ENCODE data around the gene LARGE1.

LARGE1 gene

DNA sequence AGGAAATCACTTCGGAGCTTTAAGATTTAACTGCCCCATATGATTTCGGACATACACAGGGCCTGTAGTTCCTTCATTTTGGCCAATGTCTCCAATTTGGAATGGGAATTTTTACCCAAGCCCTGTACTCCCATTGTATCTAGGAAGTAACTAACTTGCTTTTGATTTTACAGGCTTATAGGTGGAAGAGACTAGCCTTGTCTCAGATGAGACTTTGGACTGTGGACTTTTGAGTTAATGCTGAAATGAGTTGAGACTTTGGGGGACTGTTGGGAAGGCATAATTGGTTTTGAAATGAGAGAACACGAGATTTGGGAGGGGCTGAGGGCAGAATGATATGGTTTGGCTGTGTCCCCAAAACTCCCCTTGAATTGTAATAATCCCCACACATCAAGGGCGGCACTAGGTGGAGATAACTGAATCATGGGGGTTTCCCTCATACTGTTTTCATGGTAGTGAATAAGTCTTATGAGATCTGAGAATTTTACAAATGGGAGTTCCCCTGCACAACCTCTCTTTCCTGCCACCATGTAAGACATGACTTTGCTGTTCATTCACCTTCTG, 130.5 kb downstream of the LARGE1 start:
- TF ChIP-seq, protein P1, sequence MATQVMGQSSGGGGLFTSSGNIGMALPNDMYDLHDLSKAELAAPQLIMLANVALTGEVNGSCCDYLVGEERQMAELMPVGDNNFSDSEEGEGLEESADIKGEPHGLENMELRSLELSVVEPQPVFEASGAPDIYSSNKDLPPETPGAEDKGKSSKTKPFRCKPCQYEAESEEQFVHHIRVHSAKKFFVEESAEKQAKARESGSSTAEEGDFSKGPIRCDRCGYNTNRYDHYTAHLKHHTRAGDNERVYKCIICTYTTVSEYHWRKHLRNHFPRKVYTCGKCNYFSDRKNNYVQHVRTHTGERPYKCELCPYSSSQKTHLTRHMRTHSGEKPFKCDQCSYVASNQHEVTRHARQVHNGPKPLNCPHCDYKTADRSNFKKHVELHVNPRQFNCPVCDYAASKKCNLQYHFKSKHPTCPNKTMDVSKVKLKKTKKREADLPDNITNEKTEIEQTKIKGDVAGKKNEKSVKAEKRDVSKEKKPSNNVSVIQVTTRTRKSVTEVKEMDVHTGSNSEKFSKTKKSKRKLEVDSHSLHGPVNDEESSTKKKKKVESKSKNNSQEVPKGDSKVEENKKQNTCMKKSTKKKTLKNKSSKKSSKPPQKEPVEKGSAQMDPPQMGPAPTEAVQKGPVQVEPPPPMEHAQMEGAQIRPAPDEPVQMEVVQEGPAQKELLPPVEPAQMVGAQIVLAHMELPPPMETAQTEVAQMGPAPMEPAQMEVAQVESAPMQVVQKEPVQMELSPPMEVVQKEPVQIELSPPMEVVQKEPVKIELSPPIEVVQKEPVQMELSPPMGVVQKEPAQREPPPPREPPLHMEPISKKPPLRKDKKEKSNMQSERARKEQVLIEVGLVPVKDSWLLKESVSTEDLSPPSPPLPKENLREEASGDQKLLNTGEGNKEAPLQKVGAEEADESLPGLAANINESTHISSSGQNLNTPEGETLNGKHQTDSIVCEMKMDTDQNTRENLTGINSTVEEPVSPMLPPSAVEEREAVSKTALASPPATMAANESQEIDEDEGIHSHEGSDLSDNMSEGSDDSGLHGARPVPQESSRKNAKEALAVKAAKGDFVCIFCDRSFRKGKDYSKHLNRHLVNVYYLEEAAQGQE (IDR thresholded peaks at IDR 0.05; ENCODE audit: low read depth) = no peak
- TF ChIP-seq TEAD4 (IDR thresholded peaks at IDR 0.05) = no peak
- TF ChIP-seq EP300 (IDR thresholded peaks at IDR 0.05; ENCODE audit: borderline replicate concordance) = no peak
- TF ChIP-seq, protein P2, sequence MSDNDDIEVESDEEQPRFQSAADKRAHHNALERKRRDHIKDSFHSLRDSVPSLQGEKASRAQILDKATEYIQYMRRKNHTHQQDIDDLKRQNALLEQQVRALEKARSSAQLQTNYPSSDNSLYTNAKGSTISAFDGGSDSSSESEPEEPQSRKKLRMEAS (IDR thresholded peaks at IDR 0.05) = no peak
- TF ChIP-seq ZBTB7A (IDR thresholded peaks at IDR 0.05; ENCODE audit: low read depth) = no peak
- TF ChIP-seq TAF1 (IDR thresholded peaks at IDR 0.05; ENCODE audit: low read depth) = no peak
- TF ChIP-seq NFIC (IDR thresholded peaks at IDR 0.05) = no peak
- TF ChIP-seq, protein P3, sequence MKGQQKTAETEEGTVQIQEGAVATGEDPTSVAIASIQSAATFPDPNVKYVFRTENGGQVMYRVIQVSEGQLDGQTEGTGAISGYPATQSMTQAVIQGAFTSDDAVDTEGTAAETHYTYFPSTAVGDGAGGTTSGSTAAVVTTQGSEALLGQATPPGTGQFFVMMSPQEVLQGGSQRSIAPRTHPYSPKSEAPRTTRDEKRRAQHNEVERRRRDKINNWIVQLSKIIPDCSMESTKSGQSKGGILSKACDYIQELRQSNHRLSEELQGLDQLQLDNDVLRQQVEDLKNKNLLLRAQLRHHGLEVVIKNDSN (IDR thresholded peaks at IDR 0.05) = no peak
- TF ChIP-seq TCF12 (IDR thresholded peaks at IDR 0.05; ENCODE audit: low read depth) = no peak
- no peak for TF ChIP-seq YY1 (IDR thresholded peaks at IDR 0.05; ENCODE audit: low read depth)
- no peak for TF ChIP-seq CREB1 (IDR thresholded peaks at IDR 0.05; ENCODE audit: low read depth)
- no peak for TF ChIP-seq CEBPB (IDR thresholded peaks at IDR 0.05)

DNA sequence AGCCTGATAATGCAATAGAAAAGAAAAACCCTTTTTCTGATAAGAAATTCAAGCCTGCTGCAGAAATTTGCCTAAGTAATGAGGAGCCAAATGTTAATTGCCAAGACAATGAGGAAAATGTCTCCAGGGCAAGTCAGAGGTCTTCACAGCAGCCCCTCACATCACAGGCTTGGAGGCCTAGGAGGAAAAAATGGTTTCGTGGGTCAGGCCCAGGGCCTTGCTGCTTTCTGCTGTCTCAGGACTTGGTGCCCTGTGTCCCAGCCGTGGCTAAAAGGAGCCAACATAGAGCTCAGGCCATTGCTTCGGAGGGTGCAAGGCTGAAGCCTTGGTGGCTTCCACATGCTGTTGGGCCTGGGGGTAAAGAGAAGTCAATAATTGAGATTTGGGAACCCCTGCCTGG, 131.3 kb downstream of the LARGE1 start:
- no peak for TF ChIP-seq CREB1 (IDR thresholded peaks at IDR 0.05; ENCODE audit: low read depth)

DNA sequence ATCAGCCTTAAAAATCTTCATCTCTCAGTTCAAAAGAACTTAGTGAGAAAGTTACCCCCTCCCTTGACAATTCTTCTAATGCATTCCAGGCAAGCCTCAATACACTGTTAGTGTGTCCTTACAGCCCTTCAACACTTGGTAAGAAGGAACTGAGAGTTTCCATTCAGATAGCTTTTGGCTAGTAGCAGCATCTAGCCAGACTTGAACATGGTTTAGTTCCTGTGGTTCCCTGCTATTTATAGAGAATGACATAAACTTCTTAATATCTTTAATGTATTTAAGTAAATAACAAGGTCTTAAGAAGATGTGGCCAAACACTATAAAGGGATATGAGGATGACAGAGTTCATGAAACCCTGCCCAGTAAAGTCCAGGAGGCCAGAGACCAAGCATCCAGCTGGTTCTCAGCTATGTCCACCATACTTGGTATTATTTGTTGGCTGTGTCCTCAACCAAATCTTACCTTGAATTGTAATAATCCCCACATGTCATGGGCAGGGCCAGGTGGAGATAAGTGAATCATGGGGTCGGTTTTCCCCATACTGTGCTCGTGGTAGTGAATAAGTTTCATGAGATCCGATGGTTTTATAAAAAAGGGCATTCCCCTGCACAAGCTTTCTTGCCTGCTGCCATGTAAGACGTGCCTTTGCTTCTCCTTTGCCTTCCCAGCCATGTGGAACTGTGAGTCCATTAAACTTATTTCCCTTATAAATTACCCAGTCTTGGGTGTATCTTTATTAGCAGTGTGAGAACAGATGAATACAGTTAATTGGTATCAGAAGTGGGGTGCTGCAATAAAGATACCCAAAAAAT, 132.4 kb downstream of the LARGE1 start:
- TF ChIP-seq ZBTB7A (IDR thresholded peaks at IDR 0.05; ENCODE audit: low read depth) (no peak), EP300 (IDR thresholded peaks at IDR 0.05; ENCODE audit: borderline replicate concordance) (no peak), TEAD4 (IDR thresholded peaks at IDR 0.05) (no peak), CEBPB (IDR thresholded peaks at IDR 0.05) (no peak), TAF1 (IDR thresholded peaks at IDR 0.05; ENCODE audit: low read depth) (no peak), FOXM1 (IDR thresholded peaks at IDR 0.05; ENCODE audit: borderline replicate concordance, low read depth) (no peak), YY1 (IDR thresholded peaks at IDR 0.05; ENCODE audit: low read depth) (no peak), EGR1 (IDR thresholded peaks at IDR 0.05) (no peak), TCF12 (IDR thresholded peaks at IDR 0.05; ENCODE audit: low read depth) (no peak), CREB1 (IDR thresholded peaks at IDR 0.05; ENCODE audit: low read depth) (no peak), RAD21 (IDR thresholded peaks at IDR 0.05; ENCODE audit: low read depth) (no peak), NFIC (IDR thresholded peaks at IDR 0.05) (no peak)
- TF ChIP-seq, protein P1 (IDR thresholded peaks at IDR 0.05; ENCODE audit: low read depth) = no peak
- TF ChIP-seq, protein P3 (IDR thresholded peaks at IDR 0.05) = no peak
- TF ChIP-seq, protein P2 (IDR thresholded peaks at IDR 0.05) = no peak

DNA sequence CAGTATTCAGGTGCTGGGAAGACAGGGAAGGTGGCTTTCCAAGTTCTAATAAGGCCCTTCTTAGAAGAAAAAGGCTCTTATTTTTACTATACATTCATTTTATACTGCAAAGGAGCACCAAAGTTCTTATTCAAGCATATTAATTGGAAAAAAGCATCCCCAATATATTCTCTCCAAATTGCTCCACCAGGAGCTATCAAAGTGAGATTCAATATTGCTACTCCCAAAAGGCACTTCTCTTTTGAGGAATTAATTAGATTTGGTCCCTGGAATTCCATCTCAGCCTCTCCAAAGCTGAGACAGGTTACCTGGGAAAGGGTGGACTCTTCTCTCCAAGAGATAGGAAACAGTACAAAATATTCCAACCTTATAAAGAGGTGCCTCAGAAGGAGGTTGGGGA, 134.1 kb downstream of the LARGE1 start:
- TF ChIP-seq YY1 (IDR thresholded peaks at IDR 0.05; ENCODE audit: low read depth) (no peak), NFIC (IDR thresholded peaks at IDR 0.05) (no peak), CEBPB (IDR thresholded peaks at IDR 0.05) (no peak), EGR1 (IDR thresholded peaks at IDR 0.05) (no peak), RAD21 (IDR thresholded peaks at IDR 0.05; ENCODE audit: low read depth) (no peak)
- TF ChIP-seq, protein P2 (IDR thresholded peaks at IDR 0.05) = no peak
- TF ChIP-seq, protein P3 (IDR thresholded peaks at IDR 0.05) = no peak

DNA sequence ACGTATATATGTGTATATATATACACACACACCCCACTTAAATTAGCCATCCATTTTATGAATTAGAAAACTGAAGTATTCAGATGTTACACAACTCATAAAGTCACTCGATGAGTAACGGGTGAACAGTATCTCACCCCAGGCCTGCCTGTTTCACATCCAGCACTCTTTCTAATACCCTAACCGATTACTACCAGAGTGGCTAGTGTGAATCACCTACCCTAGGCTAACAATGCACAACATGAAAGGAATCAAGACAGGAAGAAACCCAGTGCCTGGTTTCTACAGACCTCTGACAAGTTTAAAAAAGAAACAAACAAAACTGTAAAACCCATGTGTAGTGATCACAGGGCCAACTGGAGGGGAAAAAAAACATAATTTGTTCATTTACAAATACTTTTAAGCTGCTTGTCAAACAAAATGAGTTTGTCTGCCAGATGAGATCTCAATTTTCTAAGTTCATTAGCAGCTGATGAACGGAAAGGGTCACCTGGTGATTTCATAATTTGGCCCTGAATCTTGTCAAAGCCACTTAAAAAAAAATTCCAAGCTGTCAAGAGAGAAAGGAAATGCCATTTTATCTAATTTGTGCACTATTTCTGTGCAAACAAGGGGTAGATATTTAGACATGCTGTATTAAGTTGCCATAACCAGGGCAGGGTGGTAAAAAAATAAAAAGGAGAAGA, 134.8 kb downstream of the LARGE1 start:
- TF ChIP-seq TAF1 (IDR thresholded peaks at IDR 0.05; ENCODE audit: low read depth) (no peak), FOXM1 (IDR thresholded peaks at IDR 0.05; ENCODE audit: borderline replicate concordance, low read depth) (no peak), TEAD4 (IDR thresholded peaks at IDR 0.05) (no peak), ZBTB7A (IDR thresholded peaks at IDR 0.05; ENCODE audit: low read depth) (no peak), YY1 (IDR thresholded peaks at IDR 0.05; ENCODE audit: low read depth) (no peak), EGR1 (IDR thresholded peaks at IDR 0.05) (no peak), CREB1 (IDR thresholded peaks at IDR 0.05; ENCODE audit: low read depth) (no peak)
- TF ChIP-seq, protein P3 (IDR thresholded peaks at IDR 0.05) = no peak
- TF ChIP-seq, protein P2 (IDR thresholded peaks at IDR 0.05) = no peak
